Lower leg skin (tissue), 4 donors: ENCODE results near the gene ESYT2. TPM values are rescaled to one million over a fixed set of nuclear protein-coding genes. Genes with fewer than 3 reads are reported as not detected.

Experiments
- DNase-seq, 2 donors: peaks; one replicate each; pipeline ENCODE4 v3.0.0-alpha.2; 2019; ENCODE audit warnings: low spot score in 2 of 2
- H3K4me3 ChIP-seq: fragments of 200-600 bp; sonication (generic); 2 replicates; pipeline ENCODE4 v1.5.1; 2017; ENCODE audit warnings: mild to moderate bottlenecking, low read depth; ENCODE audit not compliant: poor library complexity, severe bottlenecking
- POLR2A ChIP-seq, 2 donors: fragments of 450-650 bp; IDR thresholded peaks; one replicate each; pipeline ENCODE4 v1.6.1; 2016 to 2017; ENCODE audit warnings: antibody characterized with exemption in 2 of 2, mild to moderate bottlenecking in 1 of 2, moderate library complexity in 1 of 2
- WGBS, 2 donors: methylation state at CpG; one replicate each; pipeline ENCODE4 v1.1.5; 2018; 5-methylcytosine and 5-hydroxymethylcytosine counted together
- intact Hi-C: fragments of 100-400 bp; cut with DNase I; formaldehyde crosslinking; loops from one replicate; pipeline ENCODE4 v1.15.0; 2023; ENCODE audit warnings: low total_unique reads
- total RNA-seq, 4 donors: library from RNA; depleted of rRNA; stranded (reverse); fragments of >200 nt; gene quantifications; one replicate each; pipeline ENCODE4 v1.1.0, GENCODE V29; 2016
- TF ChIP-seq, protein P1 (sequence below), 3 donors: fragments of 450-650 bp; IDR thresholded peaks; one replicate each; pipeline ENCODE4 v1.5.1; 2016; ENCODE audit warnings: antibody characterized with exemption in 3 of 3, mild to moderate bottlenecking in 3 of 3, moderate library complexity in 2 of 3

The ESYT2 gene
- total RNA-seq, 4 donors from 2014 or later = 75.5 to 101 (median 78.0) TPM

DNA sequence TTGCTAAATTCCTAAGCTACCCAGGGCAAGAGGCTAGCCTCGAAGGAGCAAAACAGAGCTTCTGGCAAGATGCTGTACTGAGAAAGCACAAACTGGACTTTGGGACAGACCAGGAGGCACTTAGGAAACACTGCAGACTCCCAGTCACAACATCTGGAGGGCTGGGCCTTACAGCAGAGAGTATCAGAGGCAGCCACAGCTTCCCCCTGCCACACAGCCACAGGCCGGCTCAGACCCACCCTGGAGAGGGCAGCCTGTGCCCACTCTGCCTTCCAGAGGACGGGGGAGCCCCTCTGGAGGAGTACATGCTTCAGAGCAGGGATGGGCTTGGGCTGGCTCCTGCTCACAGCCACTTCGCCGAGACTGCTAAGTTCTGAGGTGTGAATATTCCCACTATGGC is 17.4 kb downstream of the ESYT2 start:
- TF ChIP-seq, protein P1, sequence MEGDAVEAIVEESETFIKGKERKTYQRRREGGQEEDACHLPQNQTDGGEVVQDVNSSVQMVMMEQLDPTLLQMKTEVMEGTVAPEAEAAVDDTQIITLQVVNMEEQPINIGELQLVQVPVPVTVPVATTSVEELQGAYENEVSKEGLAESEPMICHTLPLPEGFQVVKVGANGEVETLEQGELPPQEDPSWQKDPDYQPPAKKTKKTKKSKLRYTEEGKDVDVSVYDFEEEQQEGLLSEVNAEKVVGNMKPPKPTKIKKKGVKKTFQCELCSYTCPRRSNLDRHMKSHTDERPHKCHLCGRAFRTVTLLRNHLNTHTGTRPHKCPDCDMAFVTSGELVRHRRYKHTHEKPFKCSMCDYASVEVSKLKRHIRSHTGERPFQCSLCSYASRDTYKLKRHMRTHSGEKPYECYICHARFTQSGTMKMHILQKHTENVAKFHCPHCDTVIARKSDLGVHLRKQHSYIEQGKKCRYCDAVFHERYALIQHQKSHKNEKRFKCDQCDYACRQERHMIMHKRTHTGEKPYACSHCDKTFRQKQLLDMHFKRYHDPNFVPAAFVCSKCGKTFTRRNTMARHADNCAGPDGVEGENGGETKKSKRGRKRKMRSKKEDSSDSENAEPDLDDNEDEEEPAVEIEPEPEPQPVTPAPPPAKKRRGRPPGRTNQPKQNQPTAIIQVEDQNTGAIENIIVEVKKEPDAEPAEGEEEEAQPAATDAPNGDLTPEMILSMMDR (IDR thresholded peaks at IDR 0.05) = no peak
- no peak for TF ChIP-seq POLR2A (IDR thresholded peaks at IDR 0.05)
- 55 to 68% methylated on average over 4 to 5 of the region's 5 CpGs for WGBS, 2 donors
- H3K4me3 ChIP-seq = no peak overlapping the region
- intact Hi-C loops = no loop called here
- peak in 1 of 2 donors; percentile 85 for DNase-seq

DNA sequence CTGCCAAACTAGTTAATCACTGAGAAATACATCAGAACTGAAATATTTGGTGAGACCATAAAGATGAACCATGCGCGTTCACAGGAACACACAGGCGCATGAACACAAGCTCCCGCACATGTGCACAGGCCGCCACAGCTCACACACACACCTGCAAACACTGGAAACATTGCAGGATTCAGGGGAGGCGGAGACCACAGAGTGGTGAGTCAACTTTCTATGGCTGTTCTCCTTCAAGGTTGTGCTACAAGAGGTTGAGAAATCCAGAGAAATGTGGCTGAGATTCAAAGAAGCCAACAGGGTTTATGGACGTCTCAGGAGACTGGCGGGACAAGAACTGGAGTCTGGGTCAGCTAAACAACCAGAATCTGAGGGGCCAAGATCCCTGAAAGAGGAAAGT is 17.8 kb downstream of the ESYT2 start:
- 57 to 62% methylated on average over 8 of the region's 8 CpGs for whole genome bisulfite sequencing, 2 donors
- peak in 1 of 2 donors; percentile 84 for DNase-seq
- no peak overlapping the region for H3K4me3 ChIP-seq
- no peak for TF ChIP-seq POLR2A (IDR thresholded peaks at IDR 0.05)
- TF ChIP-seq, protein P1 (IDR thresholded peaks at IDR 0.05) = no peak
- intact Hi-C loops = no loop called here

DNA sequence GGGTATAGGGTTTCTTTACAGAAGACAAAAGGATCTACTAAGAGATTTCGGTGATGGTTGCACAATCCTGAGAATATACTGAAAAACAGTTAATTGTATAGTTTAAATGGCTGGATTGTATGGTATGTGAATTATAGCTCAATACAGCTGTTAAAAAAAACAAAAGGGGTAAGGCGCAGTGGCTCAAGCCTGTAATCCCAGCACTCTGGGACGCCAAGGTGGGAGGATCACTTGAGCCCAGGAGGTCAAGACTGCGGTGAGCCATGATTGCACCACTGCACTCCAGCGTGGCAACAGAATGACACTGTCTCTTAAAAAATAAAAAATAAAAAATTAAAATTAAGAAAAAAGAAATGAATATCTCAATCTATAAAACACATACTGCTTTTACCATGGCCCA is 18.5 kb downstream of the ESYT2 start:
- no peak for DNase-seq
- intact Hi-C loops = no loop called here
- H3K4me3 ChIP-seq = no peak overlapping the region
- WGBS, 2 donors = 89 to 92% methylated on average over 5 of the region's 5 CpGs
- TF ChIP-seq, protein P1 (IDR thresholded peaks at IDR 0.05) = no peak
- TF ChIP-seq POLR2A (IDR thresholded peaks at IDR 0.05) = no peak

DNA sequence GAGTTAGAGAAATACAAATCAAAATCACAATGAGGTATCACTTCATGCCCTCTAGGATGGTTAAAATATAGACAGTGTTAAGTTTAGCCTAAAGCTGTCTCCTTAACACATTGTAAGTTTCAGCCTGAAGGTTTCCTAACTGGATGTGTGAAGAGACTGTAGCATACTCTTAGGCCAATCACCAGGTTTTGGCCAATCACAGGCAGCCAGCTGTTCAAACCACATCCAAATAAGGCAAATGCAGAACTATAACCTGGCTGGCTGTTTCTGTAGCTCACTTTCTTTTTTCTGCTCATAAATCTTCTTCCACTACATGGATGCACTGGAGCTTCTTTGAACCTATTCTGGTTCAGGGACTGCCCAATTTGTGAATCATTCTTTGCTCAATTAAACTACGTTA is 19.7 kb downstream of the ESYT2 start:
- 69 to 73% methylated on average over 1 of the region's 1 CpG for WGBS, 2 donors

DNA sequence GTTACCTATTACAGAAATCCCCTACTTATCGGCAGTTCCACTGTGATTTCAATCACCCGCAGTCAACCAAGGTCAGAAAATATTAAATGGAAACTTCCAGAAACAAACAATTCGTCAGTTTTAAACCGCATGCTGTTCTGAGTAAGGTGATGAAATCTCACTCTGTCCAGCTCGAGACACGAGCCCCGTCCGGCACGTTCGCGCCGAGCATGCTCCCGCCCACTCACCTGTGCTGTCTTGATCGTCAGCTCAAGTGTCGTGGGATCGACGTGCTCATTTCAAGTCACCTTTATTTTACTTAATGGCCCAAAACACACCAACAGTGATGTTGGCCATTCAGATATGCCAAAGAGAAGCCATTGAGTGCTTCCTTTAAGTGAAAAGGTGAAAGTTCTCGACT is 21.2 kb downstream of the ESYT2 start:
- TF ChIP-seq POLR2A (IDR thresholded peaks at IDR 0.05) = no peak
- TF ChIP-seq, protein P1 (IDR thresholded peaks at IDR 0.05) = no peak
- WGBS, 2 donors = 97 to 98% methylated on average over 18 of the region's 18 CpGs
- intact Hi-C loops = no loop called here
- no peak overlapping the region for H3K4me3 ChIP-seq
- no peak for DNase-seq

More for the DNA sequence above, 19.7 kb downstream of the ESYT2 start:
- TF ChIP-seq, protein P1 (IDR thresholded peaks at IDR 0.05) = no peak
- TF ChIP-seq POLR2A (IDR thresholded peaks at IDR 0.05) = no peak
- no peak overlapping the region for H3K4me3 ChIP-seq
- intact Hi-C loops = no loop called here
- DNase-seq = no peak

DNA sequence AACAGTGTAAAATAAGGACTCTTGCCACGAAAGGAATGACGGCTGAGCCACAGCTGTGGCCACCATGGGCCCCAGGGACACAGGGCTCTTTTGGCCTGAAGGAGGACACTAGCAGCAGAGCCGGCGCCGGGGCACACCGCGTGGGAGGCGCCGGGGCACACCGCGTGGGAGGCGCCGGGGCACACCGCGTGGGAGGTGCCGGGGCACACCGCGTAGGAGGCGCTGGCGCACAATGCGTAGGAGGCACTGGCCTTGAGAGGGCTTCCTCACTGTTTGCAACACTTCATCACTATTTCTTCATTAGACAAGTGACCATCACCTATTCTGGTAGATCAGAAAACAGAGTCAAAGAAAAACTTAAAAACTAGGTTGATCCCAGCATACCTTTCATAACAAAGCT is 23.4 kb downstream of the ESYT2 start:
- no peak for DNase-seq
- no peak for TF ChIP-seq POLR2A (IDR thresholded peaks at IDR 0.05)
- TF ChIP-seq, protein P1 (IDR thresholded peaks at IDR 0.05) = no peak
- intact Hi-C loops = no loop called here
- WGBS, 2 donors = 81% methylated on average over 21 of the region's 21 CpGs
- H3K4me3 ChIP-seq = no peak overlapping the region
